Vagina (tissue), 2 donors: ENCODE measurements around the gene MRPL45.

Experiments used
- POLR2A ChIP-seq, 2 donors: fragments of 450-650 bp; IDR thresholded peaks; one replicate each; pipeline ENCODE4 v1.6.1; 2017; ENCODE audit warnings: antibody characterized with exemption in 2 of 2, mild to moderate bottlenecking in 2 of 2, moderate library complexity in 2 of 2
- TF ChIP-seq, protein P1 (sequence below), 3 experiments: fragments of 450-650 bp in 2 of 3; fragments of 200-600 bp in 1 of 3; sonication (generic) in 1 of 3; IDR thresholded peaks; one replicate each; pipeline ENCODE4 v1.5.1; 2017 to 2019; ENCODE audit warnings: antibody characterized with exemption in 3 of 3, mild to moderate bottlenecking in 2 of 3, moderate library complexity in 2 of 3

DNA sequence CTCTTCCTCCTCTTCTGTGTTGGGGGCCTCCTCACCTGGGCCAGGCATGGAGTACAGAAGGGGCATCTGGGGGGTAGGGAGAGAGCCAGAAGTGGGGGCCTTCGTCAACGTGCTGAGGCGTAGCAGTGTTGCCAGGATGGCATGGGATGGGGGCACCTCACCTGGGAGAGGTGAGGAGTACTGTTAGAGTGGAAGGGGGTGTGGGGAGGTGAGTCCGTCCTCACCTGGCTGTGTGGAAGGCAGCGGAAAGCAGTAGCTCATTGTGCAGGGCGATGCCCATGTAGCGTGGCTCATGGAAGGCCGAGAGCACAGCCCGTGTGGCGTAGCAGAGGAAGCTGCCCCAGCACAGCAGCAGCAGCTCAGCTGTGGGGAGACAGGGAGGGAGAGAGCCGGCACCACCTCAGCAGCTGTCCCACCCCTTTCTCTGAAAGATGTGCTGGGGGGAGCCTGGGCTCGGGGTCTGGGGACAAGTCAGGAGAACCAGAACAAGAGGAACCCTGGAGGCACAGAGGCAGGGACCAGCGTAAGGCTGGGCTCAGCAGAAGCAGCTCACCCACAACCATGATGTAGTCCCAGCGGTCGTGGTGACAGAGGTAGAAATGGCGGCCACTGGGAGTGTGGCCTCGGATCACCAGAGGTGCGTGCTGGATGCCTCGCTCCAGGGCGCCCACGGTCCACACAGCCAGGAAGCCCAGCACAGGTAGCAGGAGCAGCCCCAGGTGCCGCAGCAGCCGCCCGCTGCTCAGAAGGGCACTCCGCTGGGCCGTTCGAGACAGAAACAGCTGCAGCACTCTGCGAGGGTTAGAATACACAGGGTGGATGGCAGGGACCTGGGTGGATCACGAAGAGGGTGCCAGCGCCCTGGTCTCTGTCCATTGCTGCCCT, 37.8 kb downstream of the MRPL45 start:
- TF ChIP-seq POLR2A (IDR thresholded peaks at IDR 0.05): no peak
- TF ChIP-seq, protein P1, sequence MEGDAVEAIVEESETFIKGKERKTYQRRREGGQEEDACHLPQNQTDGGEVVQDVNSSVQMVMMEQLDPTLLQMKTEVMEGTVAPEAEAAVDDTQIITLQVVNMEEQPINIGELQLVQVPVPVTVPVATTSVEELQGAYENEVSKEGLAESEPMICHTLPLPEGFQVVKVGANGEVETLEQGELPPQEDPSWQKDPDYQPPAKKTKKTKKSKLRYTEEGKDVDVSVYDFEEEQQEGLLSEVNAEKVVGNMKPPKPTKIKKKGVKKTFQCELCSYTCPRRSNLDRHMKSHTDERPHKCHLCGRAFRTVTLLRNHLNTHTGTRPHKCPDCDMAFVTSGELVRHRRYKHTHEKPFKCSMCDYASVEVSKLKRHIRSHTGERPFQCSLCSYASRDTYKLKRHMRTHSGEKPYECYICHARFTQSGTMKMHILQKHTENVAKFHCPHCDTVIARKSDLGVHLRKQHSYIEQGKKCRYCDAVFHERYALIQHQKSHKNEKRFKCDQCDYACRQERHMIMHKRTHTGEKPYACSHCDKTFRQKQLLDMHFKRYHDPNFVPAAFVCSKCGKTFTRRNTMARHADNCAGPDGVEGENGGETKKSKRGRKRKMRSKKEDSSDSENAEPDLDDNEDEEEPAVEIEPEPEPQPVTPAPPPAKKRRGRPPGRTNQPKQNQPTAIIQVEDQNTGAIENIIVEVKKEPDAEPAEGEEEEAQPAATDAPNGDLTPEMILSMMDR (IDR thresholded peaks at IDR 0.05): no peak
